Bronchial epithelial cell (primary cell): Measurements from ENCODE around the gene VAMP5. TPM values are rescaled to one million over a fixed set of nuclear protein-coding genes. Genes with fewer than 3 reads are reported as not detected.
"Not testable (repeated sequence)": the region's sequence is repeated elsewhere in the genome, so short reads cannot be mapped to it uniquely, and the experiment has no call there.

Source experiments
- DNase-seq: peaks from one replicate; pipeline ENCODE4 v3.0.0-alpha.2; 2010; ENCODE audit warnings: low read depth
- FAIRE-seq: peaks from 2 replicates; lab custom pipeline; 2011; peaks lifted over from hg19 to GRCh38; lab: Jason Lieb, UNC
- H3K27me3 ChIP-seq: 2 replicates; pipeline ENCODE4 v1.5.1; 2011; ENCODE audit warnings: low read length; ENCODE audit not compliant: control insufficient read depth, insufficient read depth
- H3K36me3 ChIP-seq: 2 replicates; pipeline ENCODE4 v1.5.1; 2011; ENCODE audit warnings: low read length; ENCODE audit not compliant: control insufficient read depth, insufficient read depth
- H3K4me3 ChIP-seq: 2 replicates; pipeline ENCODE4 v1.5.1; 2011; ENCODE audit warnings: mild to moderate bottlenecking, low read depth, low read length, control low read depth
- CTCF ChIP-seq: IDR thresholded peaks from 2 replicates; pipeline ENCODE4 v1.5.1; 2011; ENCODE audit warnings: mild to moderate bottlenecking, moderate library complexity, low read length, control low read depth, inconsistent platforms; ENCODE audit not compliant: insufficient read depth, severe bottlenecking
- total RNA-seq: library from RNA; depleted of rRNA; stranded (reverse); fragments of >200 nt; gene quantifications from 2 replicates; pipeline ENCODE4 v1.2.1, GENCODE V29; 2014

Gene VAMP5
- total RNA-seq, 1 donor from 2014 or later, result 4.5 TPM

DNA sequence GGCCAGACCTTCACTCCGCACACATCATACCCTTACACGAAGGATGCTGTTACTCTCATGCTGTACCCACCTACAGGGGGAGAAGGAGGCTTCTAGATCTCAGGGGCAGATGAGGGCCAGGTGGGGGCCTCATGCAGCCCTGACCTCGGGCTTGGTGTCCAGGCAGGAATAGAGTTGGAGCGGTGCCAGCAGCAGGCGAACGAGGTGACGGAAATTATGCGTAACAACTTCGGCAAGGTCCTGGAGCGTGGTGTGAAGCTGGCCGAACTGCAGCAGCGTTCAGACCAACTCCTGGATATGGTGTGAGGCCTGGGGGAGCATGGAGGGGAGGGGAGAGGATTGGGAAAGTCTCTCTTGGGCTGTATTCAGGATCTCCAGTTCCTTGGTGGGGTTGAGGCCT is 7.3 kb downstream of the VAMP5 start:
- Histone ChIP-seq H3K4me3 (no peak overlapping the region), H3K27me3 (no peaks in the 10 kb centered on the region), H3K36me3 (peaks cover 1% of the 10 kb centered on the region)
- DNase-seq, result no peak
- TF ChIP-seq CTCF, result no peak
- no peak for FAIRE-seq

DNA sequence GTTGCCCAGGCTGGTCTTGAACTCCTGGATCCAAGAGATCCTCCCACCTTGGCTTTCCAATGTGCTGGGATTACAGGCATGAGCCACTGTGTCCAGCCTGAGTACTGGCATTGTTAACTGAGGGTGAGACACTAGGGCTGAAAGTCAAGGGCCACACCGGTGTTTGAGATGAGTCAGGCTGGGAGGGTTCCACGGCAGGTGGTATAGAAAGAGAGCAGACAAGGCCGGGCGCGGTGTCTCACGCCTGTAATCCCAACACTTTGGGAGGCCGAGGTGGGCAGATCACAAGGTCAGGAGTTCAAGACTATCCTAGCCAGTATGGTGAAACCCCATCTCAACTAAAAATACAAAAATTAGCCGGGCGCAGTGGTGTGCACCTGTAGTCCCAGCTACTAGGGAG is 8.1 kb downstream of the VAMP5 start:
- FAIRE-seq, H3K36me3 ChIP-seq, DNase-seq, H3K4me3 ChIP-seq, H3K27me3 ChIP-seq: not testable (repeated sequence)

DNA sequence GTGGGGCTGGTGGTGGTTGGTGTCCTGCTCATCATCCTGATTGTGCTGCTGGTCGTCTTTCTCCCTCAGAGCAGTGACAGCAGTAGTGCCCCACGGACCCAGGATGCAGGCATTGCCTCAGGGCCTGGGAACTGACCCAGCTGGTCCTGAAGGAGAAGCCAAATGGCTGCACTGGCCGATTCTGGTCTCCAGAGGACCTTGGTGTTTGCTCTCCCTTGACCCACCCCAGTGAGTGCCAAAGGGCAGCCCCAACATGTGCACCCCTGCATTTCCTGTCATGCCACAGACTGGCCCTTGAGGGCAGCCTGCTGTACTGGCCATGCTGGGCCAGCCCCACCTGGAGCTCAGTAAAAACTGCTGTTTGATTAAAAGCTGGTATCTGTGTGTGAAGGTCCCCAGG is 8.8 kb downstream of the VAMP5 start:
- Histone ChIP-seq H3K36me3 (peaks cover 8% of the 10 kb centered on the region), H3K4me3 (no peak overlapping the region), H3K27me3 (no peaks in the 10 kb centered on the region)
- FAIRE-seq, result no peak
- no peak for DNase-seq
- no peak for TF ChIP-seq CTCF

- Histone ChIP-seq H3K27me3 (no peaks in the 10 kb centered on the region), H3K4me3 (peak overlapping the region; percentile 84), H3K36me3 (peaks cover 11% of the 10 kb centered on the region)
- DNase-seq (no peak), FAIRE-seq (no peak)
- TF ChIP-seq CTCF, result no peak
These were observed 10.6 kb downstream of the VAMP5 start for GRCh38 chr2:85594715-85595300.

- peak; percentile 95 for FAIRE-seq
- Histone ChIP-seq H3K27me3 (no peaks in the 10 kb centered on the region), H3K4me3 (peak within 1 kb of the TSS; percentile 84), H3K36me3 (peaks cover 11% of the 10 kb centered on the region)
- DNase-seq, result peak; percentile 98
- no peak for TF ChIP-seq CTCF
These were observed 11.2 kb downstream of the VAMP5 start, which contains the start of gene RNF181 for GRCh38 chr2:85595301-85596025. TSS of gene RNF181 (plus strand) at chr2:85595745. CDS start at chr2:85595764, 19 bp downstream.

- Histone ChIP-seq H3K27me3 (no peaks in the 10 kb centered on the region), H3K4me3 (peak overlapping the region; percentile 84), H3K36me3 (peaks cover 12% of the 10 kb centered on the region)
- TF ChIP-seq CTCF, result no peak
- FAIRE-seq, result no peak
- no peak for DNase-seq
These were observed 11.7 kb downstream of the VAMP5 start for GRCh38 chr2:85596026-85596333.
